Tibial nerve (tissue), 3 donors: ENCODE measurements around the gene CELSR3.

Source experiments
- EP300 ChIP-seq, 2 donors: sonication (generic); formaldehyde crosslinking; IDR thresholded peaks; one replicate each; pipeline ENCODE4 v1.6.1; 2017; ENCODE audit warnings: antibody characterized with exemption in 2 of 2, mild to moderate bottlenecking in 1 of 2
- POLR2A ChIP-seq, 2 donors: fragments of 450-650 bp; IDR thresholded peaks; one replicate each; pipeline ENCODE4 v1.6.1; 2017; ENCODE audit warnings: antibody characterized with exemption in 2 of 2, mild to moderate bottlenecking in 2 of 2, moderate library complexity in 2 of 2

GRCh38 chr3:48700731-48701405 is 38.2 kb upstream of the CELSR3 start:
- TF ChIP-seq EP300 (IDR thresholded peaks at IDR 0.05): no peak
- TF ChIP-seq POLR2A (IDR thresholded peaks at IDR 0.05): no peak
